Epidermal melanocyte (primary cell): Measurements from ENCODE around the gene ATP6V1F.

Experiments
- DNase-seq: peaks from one replicate; pipeline ENCODE4 v3.0.0; 2011; ENCODE audit warnings: low spot score; ENCODE audit not compliant: insufficient read length

The ATP6V1F gene

GRCh38 chr7:128848289-128849155, 14.1 kb upstream of the ATP6V1F start:
- no peak for DNase-seq

GRCh38 chr7:128849156-128849515, 13.5 kb upstream of the ATP6V1F start:
- no peak for DNase-seq

- DNase-seq, result no peak
Measured at GRCh38 chr7:128849804-128850490, 12.7 kb upstream of the ATP6V1F start.

- no peak for DNase-seq
Measured at GRCh38 chr7:128852537-128853254, 10.0 kb upstream of the ATP6V1F start.

- DNase-seq, result no peak
Measured at GRCh38 chr7:128853799-128854198, 8.9 kb upstream of the ATP6V1F start.

GRCh38 chr7:128854396-128854795, 8.3 kb upstream of the ATP6V1F start:
- DNase-seq, result no peak

- DNase-seq, result no peak
Measured at GRCh38 chr7:128855559-128855958, 7.1 kb upstream of the ATP6V1F start.

- no peak for DNase-seq
Measured at GRCh38 chr7:128856001-128856718, 6.5 kb upstream of the ATP6V1F start.

- no peak for DNase-seq
Measured at GRCh38 chr7:128858380-128859231, 4.0 kb upstream of the ATP6V1F start.

- DNase-seq, result no peak
Measured at GRCh38 chr7:128859232-128860157, 3.2 kb upstream of the ATP6V1F start.

GRCh38 chr7:128860158-128861073, 2.2 kb upstream of the ATP6V1F start:
- DNase-seq, result peak; percentile 61

GRCh38 chr7:128861957-128862570, 592 bp upstream of the ATP6V1F start:
- DNase-seq, result no peak

GRCh38 chr7:128863433-128863989, 855 bp downstream of the ATP6V1F start:
- peak; percentile 74 for DNase-seq

- no peak for DNase-seq
Measured at GRCh38 chr7:128865303-128865702, 2.6 kb downstream of the ATP6V1F start.

GRCh38 chr7:128865996-128866877, 3.6 kb downstream of the ATP6V1F start:
- DNase-seq, result no peak

- DNase-seq, result no peak
Measured at GRCh38 chr7:128867241-128867640, 4.6 kb downstream of the ATP6V1F start.
